WI38 (cell line): ENCODE data around the gene ZNF211.
A peak's percentile ranks its signal among the peaks of the same experiment; 100 is the strongest.

ENCODE experiments used
- H3K4me3 ChIP-seq: 2 replicates; pipeline ENCODE4 v1.5.1; 2011; ENCODE audit warnings: low read depth, mild to moderate bottlenecking, control low read depth, low read length
- CTCF ChIP-seq: IDR thresholded peaks from 2 replicates; pipeline ENCODE4 v1.5.1; 2012; ENCODE audit warnings: low read depth, mild to moderate bottlenecking, control low read depth, low read length

ZNF211 gene

DNA sequence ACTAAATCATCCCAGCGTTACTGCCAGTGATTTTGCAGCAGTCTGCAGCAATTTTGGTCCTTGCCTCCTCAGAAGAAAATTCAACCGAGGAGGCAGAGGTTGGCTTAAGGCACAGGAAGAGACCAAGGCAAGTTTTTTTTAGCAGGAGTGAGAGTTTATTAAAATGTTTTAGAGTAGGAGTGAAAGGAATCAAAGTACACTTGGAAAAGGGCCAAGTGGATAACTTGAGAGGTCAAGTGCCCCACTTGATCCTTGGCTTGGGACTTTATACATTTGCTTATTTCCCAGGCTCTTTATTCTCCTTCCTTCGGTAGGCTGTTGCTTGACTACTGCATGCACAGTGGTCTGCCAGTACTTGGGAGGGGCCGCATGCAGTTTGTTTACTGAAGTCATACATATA is 21.9 kb upstream of the ZNF211 start:
- H3K4me3 ChIP-seq, result no peak overlapping the region
- no peak for TF ChIP-seq CTCF

DNA sequence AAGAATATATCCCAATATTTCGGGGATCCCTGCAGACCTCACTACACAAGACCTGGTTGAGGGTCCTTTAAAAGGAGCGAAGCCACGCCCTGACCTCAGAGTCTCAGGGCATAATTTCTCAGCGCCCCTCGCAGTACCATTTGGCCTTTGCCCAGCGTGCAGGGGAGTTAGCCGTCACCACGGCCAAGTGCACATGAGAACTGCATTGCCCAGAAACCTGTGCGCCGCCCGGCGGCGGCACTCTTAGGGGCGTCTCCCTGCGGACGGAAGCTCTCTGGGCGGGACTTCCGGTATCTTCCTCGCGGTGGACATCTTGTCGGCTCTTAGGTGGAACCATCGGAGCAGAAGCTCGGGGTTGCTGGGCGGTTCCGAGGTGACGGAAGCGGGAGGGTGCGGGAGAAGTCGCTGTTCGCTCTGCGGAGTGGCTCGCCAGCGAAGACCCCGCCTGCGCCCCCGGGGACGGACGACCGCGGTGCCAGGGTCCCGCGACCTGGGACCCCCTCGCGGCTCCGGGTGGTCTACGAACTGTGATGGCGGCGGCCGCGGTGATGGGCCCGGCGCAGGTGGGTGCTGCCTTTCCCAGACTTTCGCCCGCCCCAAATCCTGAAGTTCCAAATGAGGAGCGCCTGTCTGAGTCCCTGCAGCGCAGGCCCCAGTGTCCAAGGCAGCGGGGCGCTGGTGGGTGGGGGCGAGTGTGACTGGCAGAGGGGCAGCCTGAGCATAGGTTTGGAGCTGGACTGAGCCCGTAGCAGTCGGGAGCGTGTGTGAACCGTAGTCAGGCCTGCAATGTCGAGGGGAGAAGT is 18.8 kb upstream of the ZNF211 start, which contains the start of gene ZNF134:
Gene ZNF134, plus strand, starts transcription at position 302 of the 803 bp plus-strand sequence. CDS start 5,227 bp downstream, outside the sequence.
- peak within 1 kb of the TSS; percentile 99 for H3K4me3 ChIP-seq
- TF ChIP-seq CTCF, result peak; percentile 53

DNA sequence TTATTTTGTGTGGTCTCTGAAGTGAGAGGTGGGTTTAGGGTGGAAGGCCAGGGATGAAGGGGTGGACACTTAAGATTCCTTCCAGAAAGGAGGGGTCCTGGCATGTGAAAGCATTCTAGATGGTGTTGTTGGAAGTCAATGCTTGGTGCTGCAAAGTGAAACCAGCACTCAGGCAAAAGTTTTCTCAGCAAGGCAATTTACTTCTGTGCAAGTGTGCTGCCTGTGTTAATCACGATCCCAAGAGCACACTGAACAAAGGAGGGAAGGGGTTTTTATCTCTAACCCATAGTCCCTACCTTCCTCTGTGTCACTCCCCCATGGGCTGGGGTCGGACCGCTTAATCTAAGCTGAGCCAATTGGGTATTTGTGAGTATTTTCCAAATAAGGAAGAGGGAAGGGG is 17.6 kb upstream of the ZNF211 start:
- TF ChIP-seq CTCF, result no peak
- H3K4me3 ChIP-seq, result peak overlapping the region; percentile 99

DNA sequence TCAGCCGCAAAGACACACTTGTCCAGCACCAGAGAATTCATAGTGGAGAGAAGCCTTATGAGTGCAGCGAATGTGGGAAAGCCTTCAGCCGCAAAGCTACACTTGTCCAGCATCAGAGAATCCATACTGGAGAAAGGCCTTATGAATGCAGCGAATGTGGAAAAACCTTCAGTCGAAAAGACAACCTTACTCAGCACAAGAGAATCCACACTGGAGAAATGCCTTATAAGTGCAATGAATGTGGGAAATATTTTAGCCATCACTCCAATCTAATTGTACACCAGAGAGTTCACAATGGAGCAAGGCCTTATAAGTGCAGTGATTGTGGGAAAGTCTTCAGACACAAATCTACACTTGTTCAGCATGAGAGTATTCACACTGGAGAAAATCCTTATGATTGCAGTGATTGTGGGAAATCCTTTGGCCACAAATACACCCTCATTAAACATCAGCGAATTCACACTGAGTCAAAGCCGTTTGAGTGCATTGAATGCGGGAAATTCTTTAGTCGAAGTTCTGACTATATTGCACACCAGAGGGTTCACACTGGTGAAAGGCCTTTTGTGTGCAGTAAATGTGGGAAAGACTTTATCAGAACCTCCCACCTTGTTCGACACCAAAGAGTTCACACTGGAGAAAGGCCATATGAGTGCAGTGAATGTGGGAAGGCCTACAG is 12.2 kb upstream of the ZNF211 start:
- no peak overlapping the region for H3K4me3 ChIP-seq
- no peak for TF ChIP-seq CTCF

DNA sequence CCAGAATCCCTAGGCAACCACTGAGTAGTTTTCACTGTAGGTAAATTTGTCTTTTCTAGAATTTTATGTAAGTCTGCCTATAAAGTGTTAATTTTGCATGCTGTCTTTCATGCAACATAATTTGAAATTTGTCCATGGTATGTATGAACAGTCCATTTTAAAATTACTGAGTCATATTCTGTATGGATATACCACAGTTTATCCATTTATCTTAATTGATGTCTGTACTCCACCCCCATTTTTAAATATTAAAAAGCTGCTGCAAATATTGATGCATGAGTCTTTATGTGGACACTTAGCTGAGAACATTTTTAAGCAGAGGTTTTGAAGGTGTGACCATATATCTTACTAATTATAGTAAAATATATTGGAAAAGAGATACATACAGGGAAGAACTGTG is 9.9 kb upstream of the ZNF211 start:
- TF ChIP-seq CTCF, result no peak
- no peak overlapping the region for H3K4me3 ChIP-seq

DNA sequence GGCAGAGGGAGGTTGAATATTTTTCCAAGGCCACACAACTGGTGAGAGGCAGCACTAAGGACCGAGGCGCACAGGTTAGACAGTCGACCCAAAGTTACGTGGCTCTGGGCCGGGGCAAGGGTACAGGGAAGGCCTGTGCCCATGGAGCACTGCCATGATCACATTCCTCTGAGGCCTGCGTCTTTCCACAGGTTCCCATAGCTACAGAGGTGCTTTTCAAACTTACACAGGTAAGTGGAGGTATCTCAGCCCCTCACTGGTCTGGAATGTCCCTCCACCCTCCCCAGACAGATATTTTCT is 814 bp downstream of the ZNF211 start:
- TF ChIP-seq CTCF, result no peak
- peak overlapping the region; percentile 90 for H3K4me3 ChIP-seq

GRCh38 chr19:57637379-57637778 is 4.4 kb downstream of the ZNF211 start:
- no peak for TF ChIP-seq CTCF
- H3K4me3 ChIP-seq, result no peak overlapping the region
